Stimulated activated CD8-positive, alpha-beta memory T cell treated with anti-CD3 and anti-CD28 coated beads, Interleukin-7, amount 100 ng/mL, for 1 hour (primary cell): ENCODE results near the gene ADAMTS2.

Source experiments
- DNase-seq, 2 donors: peaks; one replicate each; pipeline ENCODE4 v3.0.0-alpha.2; 2020; ENCODE audit warnings: low read depth in 2 of 2

Gene ADAMTS2

GRCh38 chr5:179345433-179346321, at the start of gene ADAMTS2:
ADAMTS2 (minus strand) TSS chr5:179345461; CDS start chr5:179345328, 133 bp downstream.
- no peak for DNase-seq

- no peak for DNase-seq
These were observed 47.8 kb upstream of the ADAMTS2 start for GRCh38 chr5:179393078-179393477.

GRCh38 chr5:179387151-179388110, 42.2 kb upstream of the ADAMTS2 start:
- no peak for DNase-seq

- no peak for DNase-seq
These were observed 40.7 kb upstream of the ADAMTS2 start for GRCh38 chr5:179385914-179386313.

GRCh38 chr5:179382486-179382885, 37.2 kb upstream of the ADAMTS2 start:
- DNase-seq = no peak

- DNase-seq = no peak
These were observed 36.4 kb upstream of the ADAMTS2 start for GRCh38 chr5:179381691-179382090.

GRCh38 chr5:179380211-179381035, 35.2 kb upstream of the ADAMTS2 start:
- no peak for DNase-seq

GRCh38 chr5:179379321-179379890, 34.1 kb upstream of the ADAMTS2 start:
- DNase-seq = no peak

GRCh38 chr5:179378441-179379271, 33.4 kb upstream of the ADAMTS2 start:
- no peak for DNase-seq

- DNase-seq = no peak
These were observed 32.8 kb upstream of the ADAMTS2 start for GRCh38 chr5:179378116-179378440.

- no peak for DNase-seq
These were observed 32.3 kb upstream of the ADAMTS2 start for GRCh38 chr5:179377421-179378115.

- no peak for DNase-seq
These were observed 31.6 kb upstream of the ADAMTS2 start for GRCh38 chr5:179376701-179377420.

GRCh38 chr5:179375831-179376365, 30.6 kb upstream of the ADAMTS2 start:
- DNase-seq = no peak

- DNase-seq = no peak
These were observed 30.0 kb upstream of the ADAMTS2 start for GRCh38 chr5:179375236-179375685.

- no peak for DNase-seq
These were observed 29.4 kb upstream of the ADAMTS2 start for GRCh38 chr5:179374506-179375235.

GRCh38 chr5:179373961-179374505, 28.8 kb upstream of the ADAMTS2 start:
- no peak for DNase-seq

GRCh38 chr5:179373101-179373934, 28.1 kb upstream of the ADAMTS2 start:
- no peak for DNase-seq
